ENCODE results near the gene OR4K14.

OR4K14 gene, protein sequence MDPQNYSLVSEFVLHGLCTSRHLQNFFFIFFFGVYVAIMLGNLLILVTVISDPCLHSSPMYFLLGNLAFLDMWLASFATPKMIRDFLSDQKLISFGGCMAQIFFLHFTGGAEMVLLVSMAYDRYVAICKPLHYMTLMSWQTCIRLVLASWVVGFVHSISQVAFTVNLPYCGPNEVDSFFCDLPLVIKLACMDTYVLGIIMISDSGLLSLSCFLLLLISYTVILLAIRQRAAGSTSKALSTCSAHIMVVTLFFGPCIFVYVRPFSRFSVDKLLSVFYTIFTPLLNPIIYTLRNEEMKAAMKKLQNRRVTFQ

DNA sequence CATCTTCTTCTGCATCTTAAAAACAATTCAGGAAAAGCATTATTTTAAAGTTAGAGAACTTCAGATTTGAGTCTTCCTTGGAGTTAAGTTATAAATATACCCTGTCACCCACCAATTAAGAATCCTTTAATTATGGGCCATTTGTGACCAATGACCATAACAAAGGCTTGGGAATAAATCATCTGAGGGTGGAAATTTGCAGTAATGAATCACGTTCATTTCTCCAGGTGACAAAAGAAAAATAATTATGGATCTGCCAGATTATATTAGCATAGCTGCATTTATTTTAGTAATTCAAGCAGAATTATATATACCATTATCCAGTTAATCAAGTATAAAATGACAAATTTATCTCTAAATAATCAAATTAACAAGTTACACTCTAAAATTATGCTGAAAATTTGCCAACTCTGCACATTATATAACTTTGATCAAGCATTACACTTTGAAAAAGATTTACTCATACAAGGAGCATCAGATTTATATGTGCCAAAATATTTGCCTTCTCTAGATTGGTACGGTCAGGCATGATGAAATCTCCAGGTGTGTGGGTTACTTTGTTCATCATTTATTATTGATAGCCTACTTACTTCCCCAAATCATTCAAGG is at the start of gene OR4K14:
TSS of gene OR4K14 (minus strand) at position 51 of the 609 bp plus-strand sequence. CDS start 4,114 bp downstream, outside the sequence.
- no peak for DNase-seq (ENCODE audit: low read depth)
- no peak within 1 kb of the TSS for H3K4me3 ChIP-seq (ENCODE audit: low read length)
- TF ChIP-seq, protein P1, sequence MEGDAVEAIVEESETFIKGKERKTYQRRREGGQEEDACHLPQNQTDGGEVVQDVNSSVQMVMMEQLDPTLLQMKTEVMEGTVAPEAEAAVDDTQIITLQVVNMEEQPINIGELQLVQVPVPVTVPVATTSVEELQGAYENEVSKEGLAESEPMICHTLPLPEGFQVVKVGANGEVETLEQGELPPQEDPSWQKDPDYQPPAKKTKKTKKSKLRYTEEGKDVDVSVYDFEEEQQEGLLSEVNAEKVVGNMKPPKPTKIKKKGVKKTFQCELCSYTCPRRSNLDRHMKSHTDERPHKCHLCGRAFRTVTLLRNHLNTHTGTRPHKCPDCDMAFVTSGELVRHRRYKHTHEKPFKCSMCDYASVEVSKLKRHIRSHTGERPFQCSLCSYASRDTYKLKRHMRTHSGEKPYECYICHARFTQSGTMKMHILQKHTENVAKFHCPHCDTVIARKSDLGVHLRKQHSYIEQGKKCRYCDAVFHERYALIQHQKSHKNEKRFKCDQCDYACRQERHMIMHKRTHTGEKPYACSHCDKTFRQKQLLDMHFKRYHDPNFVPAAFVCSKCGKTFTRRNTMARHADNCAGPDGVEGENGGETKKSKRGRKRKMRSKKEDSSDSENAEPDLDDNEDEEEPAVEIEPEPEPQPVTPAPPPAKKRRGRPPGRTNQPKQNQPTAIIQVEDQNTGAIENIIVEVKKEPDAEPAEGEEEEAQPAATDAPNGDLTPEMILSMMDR (IDR thresholded peaks at IDR 0.05; ENCODE audit: insufficient read depth, low read depth, low read length, missing control alignments), result no peak

DNA sequence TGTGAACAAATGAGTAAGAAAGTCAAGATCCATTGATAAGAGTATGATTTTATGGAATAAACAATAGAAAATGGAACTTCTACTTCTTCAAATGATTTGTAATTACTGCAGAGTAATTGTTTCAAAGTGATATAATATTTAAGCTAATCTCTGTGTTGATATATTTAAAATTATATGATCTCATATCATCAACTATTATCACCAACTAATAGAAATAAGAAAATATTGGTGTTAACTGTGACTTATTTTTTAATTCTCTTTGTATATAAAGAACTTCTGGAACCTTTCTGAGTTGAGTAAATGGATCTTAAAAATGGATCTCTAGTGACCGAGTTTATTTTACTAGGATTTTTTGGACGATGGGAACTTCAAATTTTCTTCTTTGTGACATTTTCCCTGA is 40.6 kb upstream of the OR4K14 start, which contains the start of gene OR4L1:
TSS of gene OR4L1 (plus strand) at position 301 of the 400 bp plus-strand sequence. CDS start at position 301, 0 bp downstream.
- no peak for DNase-seq (ENCODE audit: low read depth)
- TF ChIP-seq, protein P1 (IDR thresholded peaks at IDR 0.05; ENCODE audit: insufficient read depth, low read depth, low read length, missing control alignments), result no peak
- H3K4me3 ChIP-seq (ENCODE audit: low read length), result no peak within 1 kb of the TSS

DNA sequence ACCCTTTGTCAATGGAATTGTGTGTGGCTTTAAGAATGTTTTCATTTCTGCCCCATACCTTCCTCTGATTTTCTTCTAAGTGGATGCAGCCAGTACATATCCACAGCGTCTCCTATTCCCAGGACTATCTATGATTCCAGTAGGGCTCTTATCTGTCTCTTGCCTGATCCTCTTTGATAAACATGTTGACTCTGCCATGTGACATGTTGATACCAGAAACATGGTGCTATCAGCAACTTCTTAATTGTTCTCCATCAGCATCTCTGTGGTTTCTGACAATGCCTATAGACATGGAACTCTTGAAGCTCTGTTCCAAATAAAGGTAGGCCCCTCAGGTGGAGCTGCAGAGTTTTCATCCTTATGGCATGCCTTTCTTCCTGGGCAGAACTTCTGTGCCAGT is 29.1 kb upstream of the OR4K14 start:
- H3K4me3 ChIP-seq (ENCODE audit: low read length), result no peak overlapping the region
- TF ChIP-seq, protein P1 (IDR thresholded peaks at IDR 0.05; ENCODE audit: insufficient read depth, low read depth, low read length, missing control alignments), result no peak
- no peak for DNase-seq (ENCODE audit: low read depth)

DNA sequence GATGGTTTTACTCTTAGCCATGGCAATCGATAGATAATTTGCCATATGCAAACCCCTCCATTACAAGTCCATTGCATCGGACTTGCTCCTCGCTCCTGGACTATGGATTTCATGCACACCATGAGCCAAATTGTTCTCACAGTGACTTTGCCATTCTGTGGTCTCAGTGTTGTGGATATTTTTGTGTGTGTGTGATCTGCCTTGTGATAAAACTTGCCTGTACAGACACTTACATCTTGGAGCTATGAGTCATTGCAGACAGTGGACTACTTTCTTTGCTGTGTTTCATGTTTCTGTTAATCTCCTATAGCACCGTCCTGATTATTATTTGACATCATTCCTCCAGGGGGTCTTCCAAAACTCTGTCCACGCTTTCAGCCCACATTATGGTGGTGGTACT is 25.1 kb upstream of the OR4K14 start:
- TF ChIP-seq, protein P1 (IDR thresholded peaks at IDR 0.05; ENCODE audit: insufficient read depth, low read depth, low read length, missing control alignments), result no peak
- H3K4me3 ChIP-seq (ENCODE audit: low read length), result no peak overlapping the region
- DNase-seq (ENCODE audit: low read depth), result no peak

DNA sequence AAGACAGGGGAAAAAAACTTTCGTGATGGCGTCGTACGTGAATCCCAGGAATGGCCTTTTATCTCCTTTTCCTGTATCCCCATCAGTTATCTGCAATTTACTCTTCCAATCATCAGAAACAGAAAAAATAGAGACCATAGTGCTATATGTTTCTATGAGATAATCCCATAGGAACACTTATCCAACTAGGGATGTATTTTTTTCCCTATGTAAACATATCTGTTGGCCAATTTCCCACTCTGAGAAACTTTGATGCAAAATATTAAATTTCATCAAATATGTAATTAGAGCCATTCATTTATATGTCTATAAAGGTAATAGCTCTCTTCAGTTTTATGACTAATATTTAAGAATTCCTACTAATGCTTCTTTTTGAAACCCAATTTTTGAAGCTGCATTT is 16.8 kb upstream of the OR4K14 start, which contains the start of gene OR4K13:
TSS of gene OR4K13 (minus strand) at position 101 of the 400 bp plus-strand sequence. CDS start 1,280 bp downstream, outside the sequence.
- no peak within 1 kb of the TSS for H3K4me3 ChIP-seq (ENCODE audit: low read length)
- TF ChIP-seq, protein P1 (IDR thresholded peaks at IDR 0.05; ENCODE audit: insufficient read depth, low read depth, low read length, missing control alignments), result no peak
- no peak for DNase-seq (ENCODE audit: low read depth)

DNA sequence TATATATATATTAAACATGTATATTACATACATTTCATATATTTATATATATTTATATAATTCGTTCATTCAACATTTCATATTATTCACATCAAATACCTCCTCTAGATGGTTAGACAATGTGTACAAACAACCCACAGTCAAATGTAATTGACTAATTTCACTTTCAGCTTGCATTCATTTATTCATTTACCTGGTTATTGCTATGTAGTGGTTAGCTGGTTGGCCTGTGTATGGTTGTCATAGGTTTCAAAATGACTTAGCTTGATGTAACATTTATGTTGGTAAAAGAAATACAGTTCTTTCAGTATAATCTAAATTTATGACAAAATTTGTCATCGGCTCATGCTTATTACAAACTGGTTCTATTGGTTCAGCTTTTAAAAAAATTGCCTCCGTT is 16.3 kb upstream of the OR4K14 start:
- H3K4me3 ChIP-seq (ENCODE audit: low read length), result no peak overlapping the region
- TF ChIP-seq, protein P1 (IDR thresholded peaks at IDR 0.05; ENCODE audit: insufficient read depth, low read depth, low read length, missing control alignments), result no peak
- no peak for DNase-seq (ENCODE audit: low read depth)

Measured in epithelial cell of esophagus (primary cell).